K562 (cell line): ENCODE results near the gene PHETA1. TPM values are rescaled to one million over a fixed set of nuclear protein-coding genes. Genes with fewer than 3 reads are reported as not detected.

Experiments
- BHLHE40 ChIP-seq: IDR thresholded peaks from 2 replicates; pipeline ENCODE4 v1.6.1; 2011; ENCODE audit warnings: low read length, improper control_type of control experiment
- CBFA2T2 ChIP-seq: fragments of 450-650 bp; conservative IDR thresholded peaks from 2 replicates; pipeline ENCODE4 v1.6.1; 2017; ENCODE audit warnings: mild to moderate bottlenecking
- DACH1 ChIP-seq: fragments of 450-650 bp; IDR thresholded peaks from 2 replicates; pipeline ENCODE4 v1.6.1; 2018; ENCODE audit not compliant: partially characterized antibody
- HNRNPH1 ChIP-seq: fragments of 200-400 bp; formaldehyde crosslinking; optimal IDR thresholded peaks from 2 replicates; pipeline ENCODE3; 2017; ENCODE audit warnings: low read depth, mild to moderate bottlenecking, low read length, moderate library complexity
- HNRNPUL1 ChIP-seq: fragments of 200-400 bp; formaldehyde crosslinking; IDR thresholded peaks from 2 replicates; pipeline ENCODE4 v1.6.1; 2017; ENCODE audit warnings: low read length
- KAT7 ChIP-seq: sonication (generic); formaldehyde crosslinking; IDR thresholded peaks from 2 replicates; pipeline ENCODE4 v1.8.0; 2022; ENCODE audit warnings: missing genetic modification reagents, mild to moderate bottlenecking, borderline replicate concordance
- MCM5 ChIP-seq: fragments of 450-650 bp; IDR thresholded peaks from 2 replicates; pipeline ENCODE4 v1.6.1; 2016; ENCODE audit warnings: low read depth
- MITF ChIP-seq: IDR thresholded peaks from 2 replicates; pipeline ENCODE4 v1.6.1; 2014; ENCODE audit warnings: antibody characterized with exemption
- MYC ChIP-seq, 2 experiments: fragments of 250-450 bp in 1 of 2; sonication (Bioruptor Pico) in 1 of 2; IDR thresholded peaks; 2 replicates each; pipeline versions ENCODE4 v1.5.1 to v1.6.1; 2012 to 2021; ENCODE audit warnings: low read depth in 2 of 2, borderline replicate concordance in 1 of 2, improper control_type of control experiment in 1 of 2, low read length in 1 of 2, mild to moderate bottlenecking in 1 of 2, moderate library complexity in 1 of 2
- NR2C1 ChIP-seq, 2 experiments: fragments of 450-650 bp; IDR thresholded peaks; 2 replicates each; pipeline ENCODE4 v1.6.1; 2017; ENCODE audit warnings: mild to moderate bottlenecking in 2 of 2, antibody characterized with exemption in 1 of 2, inconsistent platforms in 1 of 2, missing compliant biosample characterization in 1 of 2, missing genetic modification characterization in 1 of 2
- PHF20 ChIP-seq: fragments of 450-650 bp; IDR thresholded peaks from 2 replicates; pipeline ENCODE4 v1.6.1; 2018; ENCODE audit not compliant: partially characterized antibody
- POLR3A ChIP-seq: IDR thresholded peaks from 2 replicates; pipeline ENCODE4 v1.6.1; 2011; ENCODE audit warnings: borderline replicate concordance, mild to moderate bottlenecking, moderate library complexity; ENCODE audit not compliant: insufficient read length, insufficient read depth; ENCODE audit errors: extremely low read depth
- TCF3 ChIP-seq: sonication (generic); formaldehyde crosslinking; IDR thresholded peaks from 2 replicates; pipeline ENCODE4 v1.4.0; 2020; ENCODE audit warnings: mild to moderate bottlenecking, missing genetic modification reagents
- VEZF1 ChIP-seq: fragments of 200-800 bp; sonication (Bioruptor generic); IDR thresholded peaks from 2 replicates; pipeline ENCODE4 v1.6.1; 2017; ENCODE audit warnings: missing genetic modification characterization, missing compliant biosample characterization
- ZBTB34 ChIP-seq: fragments of 250-450 bp; sonication (Bioruptor Pico); IDR thresholded peaks from 2 replicates; pipeline ENCODE4 v1.8.0; 2021; ENCODE audit warnings: mild to moderate bottlenecking, moderate library complexity
- ZHX1 ChIP-seq: fragments of 150-350 bp; conservative IDR thresholded peaks from 2 replicates; pipeline ENCODE4 v1.6.1; 2014; ENCODE audit warnings: low read length
- ZNF589 ChIP-seq: fragments of 200-800 bp; sonication (Bioruptor generic); IDR thresholded peaks from 2 replicates; pipeline ENCODE4 v1.6.1; 2016; ENCODE audit warnings: low read depth, missing genetic modification characterization, missing compliant biosample characterization
- ZNF766 ChIP-seq: fragments of 200-800 bp; sonication (Bioruptor generic); conservative IDR thresholded peaks from 2 replicates; pipeline ENCODE4 v1.6.1; 2016; ENCODE audit warnings: missing genetic modification characterization, missing compliant biosample characterization
- polyA plus RNA-seq, 8 experiments: library from polyadenylated mRNA; depleted of rRNA in 4 of 8; stranded (reverse) in 5 of 8; unstranded in 3 of 8; fragments of >200 nt; fragmentation: Nextera tagmentation in 2 of 8; fragmentation: Illumina TruSeq in 1 of 8; extraction: Ambion mirVana in 2 of 8; extraction: Trizol in 1 of 8; gene quantifications; 2 replicates each; pipeline versions ENCODE4 v1.2.1 to v1.2.3, GENCODE V29; 2011 to 2014; ENCODE audit warnings: inconsistent platforms in 1 of 8, missing spikeins in 1 of 8
- total RNA-seq, 7 experiments: library from RNA; depleted of rRNA in 6 of 7; stranded (reverse); fragments of >200 nt in 6 of 7; fragmentation: Illumina TruSeq in 2 of 7; extraction: Trizol in 2 of 7; gene quantifications; 2 replicates each; pipeline versions ENCODE4 v1.2.1 to v1.2.3, GENCODE V29; 2011 to 2021; ENCODE audit warnings: low replicate concordance in 1 of 7

Gene PHETA1
- total and polyA plus RNA-seq, 9 of the 15 experiments (the other 6 are each of a cell fraction or from before 2014, with no cell fraction given), result 0.03 to 12.4 (median 3.0) TPM

- TF ChIP-seq NR2C1 (IDR thresholded peaks at IDR 0.05) (no peak), NR2C1 (tag; IDR thresholded peaks at IDR 0.05) (peak; percentile 13; the same call in 1 of the 2 replicates), ZNF766 (0 out of 2 replicates have a peak, but pooled peaks have one; percentile 24), TCF3 (peak; percentile 20; the same call in 1 of the 2 replicates), ZNF589 (CRISPR knock-in tag) (no peak), DACH1 (peak; percentile 65), POLR3A (no peak), BHLHE40 (peak; percentile 90), HNRNPUL1 (no peak), MCM5 (no peak), HNRNPH1 (no peak), MITF (no peak), ZHX1 (no peak), VEZF1 (CRISPR knock-in tag) (peak; percentile 70), MYC (IDR thresholded peaks at IDR 0.05; ENCODE audit: low read depth, low read length) (peak; percentile 49; the same call in 1 of the 2 replicates), MYC (CRISPR knock-in tag; IDR thresholded peaks at IDR 0.05; ENCODE audit: borderline replicate concordance, low read depth) (no peak), PHF20 (peak; percentile 60), ZBTB34 (CRISPR knock-in tag) (no peak), CBFA2T2 (no peak), KAT7 (CRISPR knock-in tag) (no peak)
Observed at GRCh38 chr12:111396726-111397445, 28.0 kb upstream of the PHETA1 start (continued).
